Measurements from ENCODE around the gene SP140L.
"Not testable (repeated sequence)": the region's sequence is repeated elsewhere in the genome, so short reads cannot be mapped to it uniquely, and the experiment has no call there.

Gene SP140L

DNA sequence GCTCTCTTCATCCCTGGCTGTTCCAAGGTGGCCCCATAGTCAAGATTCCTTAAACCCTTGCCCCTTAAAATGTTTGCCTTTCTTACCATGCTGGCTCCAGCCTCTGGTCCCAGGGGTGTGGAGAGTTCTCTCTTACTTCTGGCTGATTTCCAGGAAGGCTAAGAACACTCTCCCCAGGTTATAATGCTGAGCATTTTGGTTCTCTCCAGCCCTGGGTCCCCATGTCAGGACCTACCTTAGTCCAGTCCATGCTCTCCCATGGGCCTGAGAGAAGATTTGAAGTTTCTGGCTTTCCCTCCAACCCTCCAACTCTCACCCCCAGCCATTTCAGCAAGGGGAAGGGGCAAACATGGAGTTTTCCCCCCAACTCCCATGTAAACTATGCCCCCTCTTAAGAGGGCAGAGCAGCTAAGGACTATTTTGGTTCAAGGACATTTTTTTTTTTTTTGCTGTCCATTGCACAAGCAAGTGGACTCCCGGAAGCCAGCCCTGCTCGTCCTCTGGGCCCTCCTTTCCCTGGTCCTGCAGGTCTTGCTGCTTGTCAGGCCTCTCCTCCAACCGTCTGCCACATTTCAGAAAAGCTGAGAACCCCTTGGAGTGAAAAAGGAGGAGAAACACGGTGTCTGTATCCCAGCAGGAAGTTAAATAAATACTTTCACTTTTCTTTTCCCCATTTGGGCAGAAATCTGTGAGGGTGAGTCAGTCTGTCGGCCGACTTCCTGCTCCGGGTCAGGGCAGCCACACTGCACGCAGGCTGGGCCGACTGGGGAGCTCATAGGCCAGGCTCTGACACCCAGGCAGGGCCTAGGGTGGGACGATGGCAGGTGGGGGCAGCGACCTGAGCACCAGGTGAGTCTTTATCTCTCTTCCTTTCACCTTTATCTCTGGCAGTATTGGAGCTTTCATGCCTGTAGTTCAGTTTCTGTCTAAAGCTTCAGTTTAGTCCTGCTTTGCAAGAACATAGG, at the start of gene SP140L:
Gene SP140L, plus strand, starts transcription at position 741 of the 965 bp plus-strand sequence. Its CDS starts 77 bp downstream, at position 818.
- H3K9ac ChIP-seq (ENCODE audit: low read depth, low read length), result no peak within 1 kb of the TSS
- H3K9me3 ChIP-seq (ENCODE audit: control insufficient read depth, insufficient read depth, low read length), result peaks cover 23% of the 10 kb centered on the region
- H3K36me3 ChIP-seq (ENCODE audit: control insufficient read depth, insufficient read depth, low read length), result no peaks in the 10 kb centered on the region
- no peaks in the 10 kb centered on the region for H3K27me3 ChIP-seq (ENCODE audit: control insufficient read depth, insufficient read depth, low read length)
- no peaks in the 10 kb centered on the region for H3K4me1 ChIP-seq (ENCODE audit: control insufficient read depth, insufficient read depth, low read length)
- no peak within 1 kb of the TSS for H3K4me3 ChIP-seq (ENCODE audit: low read depth, low read length)
- no peak within 1 kb of the TSS for H3K27ac ChIP-seq (ENCODE audit: low read depth, low read length)

DNA sequence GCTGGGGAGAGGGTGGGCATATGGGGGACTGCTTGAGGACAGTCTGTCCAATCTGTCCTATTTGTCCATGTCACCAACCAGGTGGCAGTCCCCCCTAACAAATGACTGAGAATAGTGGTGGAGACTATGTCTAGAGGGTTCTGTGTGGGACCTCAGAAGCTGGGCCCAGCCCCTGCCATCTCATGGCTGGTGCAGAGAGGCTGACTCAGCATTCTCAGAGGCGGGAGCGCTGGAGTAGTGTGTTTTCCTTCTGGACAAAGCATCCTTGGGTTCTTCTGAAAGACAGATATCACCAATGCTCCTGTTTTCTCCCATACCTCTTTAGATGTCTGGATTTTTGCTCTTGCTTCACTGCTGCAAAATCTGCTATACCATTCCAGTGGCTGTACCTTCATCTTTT, 44.1 kb upstream of the SP140L start:
- Histone ChIP-seq H3K27me3 (ENCODE audit: control insufficient read depth, insufficient read depth, low read length) (no peaks in the 10 kb centered on the region), H3K4me3 (ENCODE audit: low read depth, low read length) (no peak overlapping the region), H3K27ac (ENCODE audit: low read depth, low read length) (no peak overlapping the region)

DNA sequence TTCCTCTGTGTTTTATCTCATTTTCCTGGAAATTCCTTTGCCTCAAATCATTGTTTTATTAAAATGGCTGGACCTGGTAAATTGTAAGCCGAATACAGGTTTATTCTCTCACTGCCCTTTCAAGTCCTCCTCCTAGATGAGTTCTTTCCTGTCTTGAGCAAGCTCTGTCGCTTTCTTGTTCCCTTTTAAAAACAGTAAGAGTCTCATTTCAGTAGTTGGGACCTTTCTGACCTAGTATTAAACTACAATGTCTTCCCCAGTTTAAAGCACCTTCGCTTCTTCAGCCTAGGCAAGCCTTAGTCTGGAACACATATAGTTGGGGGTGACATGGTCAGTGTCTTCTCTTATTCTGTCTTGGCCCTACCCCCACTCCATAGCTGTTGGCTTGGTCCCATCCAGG, 40.9 kb upstream of the SP140L start:
- no peak overlapping the region for H3K4me3 ChIP-seq (ENCODE audit: low read depth, low read length)
- H3K27me3 ChIP-seq (ENCODE audit: control insufficient read depth, insufficient read depth, low read length), result no peaks in the 10 kb centered on the region
- H3K27ac ChIP-seq (ENCODE audit: low read depth, low read length), result no peak overlapping the region
- H3K36me3 ChIP-seq (ENCODE audit: control insufficient read depth, insufficient read depth, low read length), result no peaks in the 10 kb centered on the region
- no peaks in the 10 kb centered on the region for H3K4me1 ChIP-seq (ENCODE audit: control insufficient read depth, insufficient read depth, low read length)
- no peaks in the 10 kb centered on the region; the same call in 1 of the 2 replicates for H3K9me3 ChIP-seq (ENCODE audit: control insufficient read depth, insufficient read depth, low read length)
- no peak overlapping the region for H3K9ac ChIP-seq (ENCODE audit: low read depth, low read length)

More for the DNA sequence above, 44.1 kb upstream of the SP140L start:
- Histone ChIP-seq H3K9me3 (ENCODE audit: control insufficient read depth, insufficient read depth, low read length) (no peaks in the 10 kb centered on the region), H3K9ac (ENCODE audit: low read depth, low read length) (no peak overlapping the region), H3K36me3 (ENCODE audit: control insufficient read depth, insufficient read depth, low read length) (no peaks in the 10 kb centered on the region), H3K4me1 (ENCODE audit: control insufficient read depth, insufficient read depth, low read length) (no peaks in the 10 kb centered on the region)

DNA sequence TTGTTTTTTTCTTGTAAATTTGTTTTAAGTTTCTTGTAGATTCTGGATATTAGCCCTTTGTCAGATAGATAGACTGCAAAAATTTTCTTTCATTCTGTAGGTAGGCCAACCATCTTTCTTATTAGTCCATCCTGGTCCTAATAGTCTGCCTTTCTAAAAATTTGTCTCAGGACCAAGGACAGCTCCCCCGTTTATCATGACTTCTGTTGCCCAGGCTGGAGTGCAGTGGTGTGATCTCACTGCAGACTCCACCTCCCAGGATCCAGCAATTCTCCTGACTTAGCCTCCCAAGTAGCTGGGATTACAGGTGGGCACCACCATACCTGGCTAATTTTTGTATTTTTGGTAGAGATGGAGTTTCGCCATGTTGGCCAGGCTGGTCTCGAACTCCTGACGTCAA, 37.7 kb upstream of the SP140L start:
- not testable (repeated sequence) for H3K27me3 ChIP-seq (ENCODE audit: control insufficient read depth, insufficient read depth, low read length); H3K9ac ChIP-seq (ENCODE audit: low read depth, low read length); H3K27ac ChIP-seq (ENCODE audit: low read depth, low read length); H3K4me3 ChIP-seq (ENCODE audit: low read depth, low read length); H3K4me1 ChIP-seq (ENCODE audit: control insufficient read depth, insufficient read depth, low read length); H3K9me3 ChIP-seq (ENCODE audit: control insufficient read depth, insufficient read depth, low read length); H3K36me3 ChIP-seq (ENCODE audit: control insufficient read depth, insufficient read depth, low read length)

DNA sequence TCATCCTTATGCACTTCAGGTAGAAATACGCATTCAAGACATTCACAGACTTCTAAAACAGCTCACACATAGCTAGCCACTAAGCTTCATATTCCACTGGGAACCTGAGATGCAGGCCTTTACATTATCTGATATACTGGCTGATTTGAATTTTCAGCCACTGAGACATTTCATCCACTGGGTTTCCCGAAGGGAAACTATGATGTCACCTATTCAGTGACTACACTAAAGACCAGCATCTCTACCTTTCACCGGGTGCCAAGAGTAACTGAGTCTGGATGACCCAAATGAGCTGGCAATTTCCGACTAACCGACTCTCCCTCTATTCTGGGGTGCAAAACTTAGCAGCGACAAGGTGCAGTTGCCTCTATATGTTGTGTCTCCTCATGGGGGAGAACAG, 31.8 kb upstream of the SP140L start:
- no peaks in the 10 kb centered on the region for H3K4me1 ChIP-seq (ENCODE audit: control insufficient read depth, insufficient read depth, low read length)
- H3K9ac ChIP-seq (ENCODE audit: low read depth, low read length), result no peak overlapping the region
- no peak overlapping the region for H3K27ac ChIP-seq (ENCODE audit: low read depth, low read length)
- no peaks in the 10 kb centered on the region for H3K36me3 ChIP-seq (ENCODE audit: control insufficient read depth, insufficient read depth, low read length)
- peaks cover 12% of the 10 kb centered on the region for H3K9me3 ChIP-seq (ENCODE audit: control insufficient read depth, insufficient read depth, low read length)
- no peak overlapping the region for H3K4me3 ChIP-seq (ENCODE audit: low read depth, low read length)
- no peaks in the 10 kb centered on the region for H3K27me3 ChIP-seq (ENCODE audit: control insufficient read depth, insufficient read depth, low read length)

DNA sequence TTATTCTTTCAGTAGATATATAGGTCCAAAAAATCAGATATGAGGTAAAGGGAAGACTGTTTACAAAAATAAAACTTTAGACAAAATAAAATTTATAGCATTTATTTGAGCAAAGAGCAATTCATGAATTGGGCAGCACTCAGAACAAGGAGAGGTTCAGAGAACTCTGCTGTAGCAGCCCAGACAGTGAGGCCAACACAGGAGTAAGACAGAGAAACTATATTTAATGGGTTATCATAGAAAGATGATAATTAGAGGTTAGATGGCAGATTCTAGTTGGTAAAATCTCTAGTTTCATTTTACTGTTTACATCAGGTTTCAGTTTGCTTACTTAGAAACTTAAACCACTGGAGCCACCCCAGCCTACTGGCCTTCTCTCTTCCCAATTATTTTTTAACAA, 30.1 kb upstream of the SP140L start:
- no peaks in the 10 kb centered on the region for H3K27me3 ChIP-seq (ENCODE audit: control insufficient read depth, insufficient read depth, low read length)
- H3K36me3 ChIP-seq (ENCODE audit: control insufficient read depth, insufficient read depth, low read length), result no peaks in the 10 kb centered on the region
- no peaks in the 10 kb centered on the region for H3K4me1 ChIP-seq (ENCODE audit: control insufficient read depth, insufficient read depth, low read length)

DNA sequence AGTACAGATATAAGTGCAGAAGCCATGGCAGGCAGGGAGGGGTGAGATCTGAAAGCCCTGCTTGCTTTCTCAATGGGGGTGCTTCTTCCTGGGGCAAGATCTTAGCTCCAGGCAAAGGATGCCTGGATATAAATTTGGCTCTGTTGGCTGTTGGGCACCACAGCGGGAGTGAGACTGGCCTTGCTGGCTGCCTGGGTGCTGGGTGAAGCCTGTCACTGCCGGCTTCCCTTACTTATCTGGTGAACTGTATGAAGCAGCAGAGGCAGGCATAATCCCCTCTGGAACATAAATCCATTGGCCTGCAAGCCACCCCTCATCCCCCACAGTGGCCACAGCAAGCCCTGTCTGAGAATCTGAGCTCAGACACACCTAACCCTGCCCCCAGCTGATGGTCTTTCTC, 27.4 kb upstream of the SP140L start:
- H3K4me3 ChIP-seq (ENCODE audit: low read depth, low read length), result no peak overlapping the region
- no peaks in the 10 kb centered on the region for H3K36me3 ChIP-seq (ENCODE audit: control insufficient read depth, insufficient read depth, low read length)
- H3K27ac ChIP-seq (ENCODE audit: low read depth, low read length), result no peak overlapping the region
- H3K27me3 ChIP-seq (ENCODE audit: control insufficient read depth, insufficient read depth, low read length), result no peaks in the 10 kb centered on the region
- peaks cover 27% of the 10 kb centered on the region for H3K9me3 ChIP-seq (ENCODE audit: control insufficient read depth, insufficient read depth, low read length)
- no peaks in the 10 kb centered on the region for H3K4me1 ChIP-seq (ENCODE audit: control insufficient read depth, insufficient read depth, low read length)
- H3K9ac ChIP-seq (ENCODE audit: low read depth, low read length), result no peak overlapping the region

More for the DNA sequence above, 30.1 kb upstream of the SP140L start:
- H3K9ac ChIP-seq (ENCODE audit: low read depth, low read length), result no peak overlapping the region
- H3K4me3 ChIP-seq (ENCODE audit: low read depth, low read length), result no peak overlapping the region
- peaks cover 12% of the 10 kb centered on the region for H3K9me3 ChIP-seq (ENCODE audit: control insufficient read depth, insufficient read depth, low read length)
- no peak overlapping the region for H3K27ac ChIP-seq (ENCODE audit: low read depth, low read length)

DNA sequence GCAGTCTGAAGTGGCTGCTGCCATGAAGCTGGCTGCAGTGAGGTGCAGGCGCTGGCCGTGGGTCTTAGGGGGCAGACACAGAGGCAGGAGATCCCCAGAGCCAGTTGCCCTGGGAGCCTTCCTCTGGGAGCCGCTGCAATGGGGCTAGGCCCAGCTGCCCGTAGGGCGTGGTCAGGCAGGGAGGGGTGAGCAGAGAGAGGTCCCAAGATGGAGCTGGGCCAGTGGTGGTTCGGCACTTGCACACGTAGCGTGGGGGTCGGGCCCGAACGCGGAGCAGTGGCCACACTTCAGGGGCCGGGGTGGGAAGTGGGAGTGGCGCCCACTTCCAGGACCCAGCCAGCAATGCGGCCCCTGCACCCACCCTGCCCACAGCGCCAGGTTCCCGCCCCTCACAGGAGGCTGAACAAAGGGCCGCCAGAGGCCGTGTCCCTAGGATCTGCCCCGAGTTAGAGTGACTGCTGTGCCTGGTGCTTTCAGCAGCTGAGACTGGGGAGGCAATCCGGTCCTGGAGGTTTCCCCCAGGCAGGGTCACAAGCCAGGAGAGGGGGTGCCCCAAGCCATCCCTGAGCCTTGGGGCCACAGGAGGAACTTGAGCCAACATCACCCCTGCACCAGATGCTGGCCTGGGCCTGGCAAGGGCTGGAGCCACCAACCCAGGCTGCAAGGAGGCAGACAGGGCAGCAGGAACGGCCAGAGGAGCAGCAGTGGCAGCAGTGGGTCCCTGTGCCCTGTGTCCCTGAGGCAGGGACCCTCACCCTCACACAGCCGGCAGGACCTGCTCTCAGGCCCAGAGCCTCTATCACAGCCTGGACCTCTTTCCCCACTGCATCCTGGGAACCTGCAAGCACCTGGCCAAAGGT, 21.3 kb upstream of the SP140L start:
- H3K36me3 ChIP-seq (ENCODE audit: control insufficient read depth, insufficient read depth, low read length), result no peaks in the 10 kb centered on the region
- no peak overlapping the region for H3K4me3 ChIP-seq (ENCODE audit: low read depth, low read length)
- no peaks in the 10 kb centered on the region for H3K27me3 ChIP-seq (ENCODE audit: control insufficient read depth, insufficient read depth, low read length)
- peaks cover 19% of the 10 kb centered on the region for H3K9me3 ChIP-seq (ENCODE audit: control insufficient read depth, insufficient read depth, low read length)
- no peak overlapping the region for H3K9ac ChIP-seq (ENCODE audit: low read depth, low read length)
- no peak overlapping the region for H3K27ac ChIP-seq (ENCODE audit: low read depth, low read length)
- H3K4me1 ChIP-seq (ENCODE audit: control insufficient read depth, insufficient read depth, low read length), result no peaks in the 10 kb centered on the region

DNA sequence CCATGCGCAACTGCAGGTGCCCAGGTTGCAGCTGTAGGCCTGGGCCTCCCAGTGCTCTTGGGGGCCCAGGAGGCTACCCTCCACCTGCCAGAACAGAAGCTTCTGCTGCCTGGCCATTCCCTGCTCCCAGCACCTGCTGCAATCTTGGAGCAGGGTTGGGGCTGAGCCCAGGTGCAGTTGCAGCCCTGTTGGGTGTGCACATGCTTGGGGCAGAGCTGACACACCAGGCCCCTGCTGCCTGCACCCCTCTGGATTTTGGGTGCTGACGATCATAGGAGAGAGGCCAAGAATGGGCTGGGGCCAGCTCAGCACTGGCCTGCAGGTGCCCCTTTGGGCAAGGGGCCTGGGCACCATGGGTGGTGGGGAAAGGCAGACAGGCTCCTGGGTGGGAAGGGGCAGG, 20.5 kb upstream of the SP140L start:
- Histone ChIP-seq H3K27me3 (ENCODE audit: control insufficient read depth, insufficient read depth, low read length) (no peaks in the 10 kb centered on the region), H3K27ac (ENCODE audit: low read depth, low read length) (no peak overlapping the region)

DNA sequence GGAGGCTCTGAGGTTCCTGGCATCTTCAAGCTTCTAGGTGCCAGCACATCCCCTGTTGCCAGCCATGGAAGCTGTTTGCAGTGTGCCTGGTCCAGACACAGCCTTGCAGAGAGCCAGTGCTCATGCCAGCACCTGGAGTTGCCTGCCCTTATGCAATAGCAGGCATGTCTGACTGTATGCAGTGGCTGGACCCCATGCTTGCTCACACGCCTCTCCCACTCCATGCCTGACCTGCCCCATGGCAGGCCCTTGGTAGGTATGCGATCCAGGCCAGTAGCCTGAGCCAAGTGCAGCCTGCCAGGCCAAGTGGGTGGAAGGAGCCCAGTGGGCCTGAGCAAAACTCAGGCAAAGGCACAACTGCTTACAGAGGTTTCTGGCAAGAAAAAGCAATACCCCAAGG, 19.5 kb upstream of the SP140L start:
- no peak overlapping the region for H3K4me3 ChIP-seq (ENCODE audit: low read depth, low read length)
- no peak overlapping the region for H3K27ac ChIP-seq (ENCODE audit: low read depth, low read length)
- H3K36me3 ChIP-seq (ENCODE audit: control insufficient read depth, insufficient read depth, low read length), result no peaks in the 10 kb centered on the region
- H3K9me3 ChIP-seq (ENCODE audit: control insufficient read depth, insufficient read depth, low read length), result peaks cover 15% of the 10 kb centered on the region
- H3K27me3 ChIP-seq (ENCODE audit: control insufficient read depth, insufficient read depth, low read length), result no peaks in the 10 kb centered on the region
- peaks cover 5% of the 10 kb centered on the region; the same call in 1 of the 2 replicates for H3K4me1 ChIP-seq (ENCODE audit: control insufficient read depth, insufficient read depth, low read length)
- H3K9ac ChIP-seq (ENCODE audit: low read depth, low read length), result no peak overlapping the region

More for the DNA sequence above, 20.5 kb upstream of the SP140L start:
- peaks cover 19% of the 10 kb centered on the region for H3K9me3 ChIP-seq (ENCODE audit: control insufficient read depth, insufficient read depth, low read length)
- H3K36me3 ChIP-seq (ENCODE audit: control insufficient read depth, insufficient read depth, low read length), result no peaks in the 10 kb centered on the region
- H3K4me1 ChIP-seq (ENCODE audit: control insufficient read depth, insufficient read depth, low read length), result no peaks in the 10 kb centered on the region
- no peak overlapping the region for H3K9ac ChIP-seq (ENCODE audit: low read depth, low read length)
- no peak overlapping the region for H3K4me3 ChIP-seq (ENCODE audit: low read depth, low read length)

Measured in HUES48 (cell line).